Neural progenitor cell (in vitro differentiated cells): Measurements from ENCODE around the gene CLEC2A. TPM values are rescaled to one million over a fixed set of nuclear protein-coding genes. Genes with fewer than 3 reads are reported as not detected.

ENCODE experiments used
- DNase-seq: peaks from one replicate; pipeline ENCODE4 v3.0.0-alpha.2; 2016; ENCODE audit warnings: low spot score
- H2AFZ ChIP-seq: fragments of 200-600 bp; sonication (generic); replicated peaks from 2 replicates; pipeline ENCODE4 v1.6.1; 2016; ENCODE audit warnings: antibody characterized with exemption
- H3F3A ChIP-seq: fragments of 200-600 bp; sonication (generic); 2 replicates; pipeline ENCODE4 v1.6.1; 2016; ENCODE audit warnings: antibody characterized with exemption, low read depth
- H3K27ac ChIP-seq: fragments of 200-600 bp; sonication (generic); 2 replicates; pipeline ENCODE4 v1.5.1; 2016; ENCODE audit warnings: mild to moderate bottlenecking
- H3K27me3 ChIP-seq: fragments of 200-600 bp; sonication (generic); 2 replicates; pipeline ENCODE4 v1.6.1; 2016; ENCODE audit warnings: mild to moderate bottlenecking, moderate library complexity
- H3K36me3 ChIP-seq: fragments of 200-600 bp; sonication (generic); 2 replicates; pipeline ENCODE4 v1.5.1; 2016
- H3K4me1 ChIP-seq: fragments of 200-600 bp; sonication (generic); 2 replicates; pipeline ENCODE4 v1.6.1; 2016; ENCODE audit warnings: mixed run types
- H3K4me2 ChIP-seq: fragments of 200-600 bp; sonication (generic); 2 replicates; pipeline ENCODE4 v1.6.1; 2016
- H3K4me3 ChIP-seq: fragments of 200-600 bp; sonication (generic); 2 replicates; pipeline ENCODE4 v1.5.1; 2016
- H3K79me2 ChIP-seq: fragments of 200-600 bp; sonication (generic); 2 replicates; pipeline ENCODE4 v1.6.1; 2016; ENCODE audit warnings: low read depth
- H3K9ac ChIP-seq: fragments of 200-600 bp; sonication (generic); 2 replicates; pipeline ENCODE4 v1.6.1; 2016
- H3K9me3 ChIP-seq: fragments of 200-600 bp; sonication (generic); 2 replicates; pipeline ENCODE4 v1.5.1; 2016; ENCODE audit warnings: low read depth
- H4K20me1 ChIP-seq: fragments of 200-600 bp; sonication (generic); 2 replicates; pipeline ENCODE4 v1.6.1; 2016; ENCODE audit warnings: low read depth
- H3K27ac Mint-ChIP-seq: 3 replicates; pipeline ENCODE4 v1.8.0; 2021; ENCODE audit warnings: mixed read lengths
- H3K27me3 Mint-ChIP-seq: 2 replicates; pipeline ENCODE4 v1.8.0; 2022; ENCODE audit warnings: low read depth, mild to moderate bottlenecking, inconsistent platforms, moderate library complexity, mixed read lengths; ENCODE audit not compliant: insufficient read depth
- H3K36me3 Mint-ChIP-seq: 3 replicates; pipeline ENCODE4 v1.8.0; 2021; ENCODE audit warnings: mixed read lengths
- H3K4me1 Mint-ChIP-seq: 3 replicates; pipeline ENCODE4 v1.8.0; 2021; ENCODE audit warnings: mixed read lengths
- H3K4me3 Mint-ChIP-seq: 3 replicates; pipeline ENCODE4 v1.8.0; 2021; ENCODE audit warnings: mild to moderate bottlenecking, moderate library complexity, mixed read lengths
- H3K9me3 Mint-ChIP-seq: 3 replicates; pipeline ENCODE4 v1.8.0; 2020; ENCODE audit warnings: mixed read lengths
- CTCF ChIP-seq: fragments of 200-600 bp; sonication (generic); IDR thresholded peaks from 2 replicates; pipeline ENCODE4 v1.5.1; 2017; ENCODE audit warnings: antibody characterized with exemption, mild to moderate bottlenecking
- EZH2 ChIP-seq: fragments of 200-600 bp; sonication (generic); IDR thresholded peaks from 2 replicates; pipeline ENCODE4 v1.6.1; 2017; ENCODE audit warnings: antibody characterized with exemption, mild to moderate bottlenecking, moderate library complexity
- EZH2phosphoT487 ChIP-seq: fragments of 200-600 bp; sonication (generic); IDR thresholded peaks from 2 replicates; pipeline ENCODE4 v1.6.1; 2017; ENCODE audit warnings: antibody characterized with exemption
- total RNA-seq: library from RNA; depleted of rRNA; stranded (reverse); fragments of >200 nt; gene quantifications from 2 replicates; pipeline ENCODE4 v1.2.3, GENCODE V29; 2015; ENCODE audit warnings: low replicate concordance

Gene CLEC2A
- total RNA-seq, 1 donor from 2014 or later: not detected

GRCh38 chr12:9895215-9895971 lies 36.8 kb downstream of the CLEC2A start:
- no peaks in the 10 kb centered on the region for H3K36me3 Mint-ChIP-seq
- H3K27me3 ChIP-seq: no peaks in the 10 kb centered on the region
- no peak overlapping the region for H3K4me3 ChIP-seq
- no peaks in the 10 kb centered on the region for H3K4me1 Mint-ChIP-seq
- TF ChIP-seq EZH2 (no peak), EZH2phosphoT487 (no peak), CTCF (no peak)
- H3K4me1 ChIP-seq: peaks cover 22% of the 10 kb centered on the region
- H3K27me3 Mint-ChIP-seq: peaks cover 2% of the 10 kb centered on the region
- H3K27ac Mint-ChIP-seq: no peak overlapping the region
- no peak overlapping the region for H3K4me2 ChIP-seq
- no peaks in the 10 kb centered on the region for H3K9me3 Mint-ChIP-seq
- no peak overlapping the region for H3K4me3 Mint-ChIP-seq
- H2AFZ ChIP-seq: no peak overlapping the region
- peaks cover 16% of the 10 kb centered on the region for H3K79me2 ChIP-seq
- no peaks in the 10 kb centered on the region for H3K9me3 ChIP-seq
- DNase-seq: no peak
- no peak overlapping the region for H3K9ac ChIP-seq
- peaks cover 34% of the 10 kb centered on the region for H4K20me1 ChIP-seq
- H3K36me3 ChIP-seq: peaks cover 4% of the 10 kb centered on the region
- no peak overlapping the region for H3K27ac ChIP-seq
- H3F3A ChIP-seq: peaks cover 18% of the 10 kb centered on the region

- H3K27ac Mint-ChIP-seq: no peak overlapping the region
- Histone ChIP-seq H3K27ac (no peak overlapping the region), H3K9me3 (no peaks in the 10 kb centered on the region), H3K79me2 (no peaks in the 10 kb centered on the region), H4K20me1 (peaks cover 3% of the 10 kb centered on the region), H3K27me3 (no peaks in the 10 kb centered on the region), H3K4me2 (no peak overlapping the region), H3K36me3 (no peaks in the 10 kb centered on the region), H3K4me3 (no peak overlapping the region), H3K9ac (no peak overlapping the region), H3F3A (peaks cover 6% of the 10 kb centered on the region), H2AFZ (no peak overlapping the region), H3K4me1 (no peaks in the 10 kb centered on the region)
- H3K27me3 Mint-ChIP-seq: no peaks in the 10 kb centered on the region
- no peaks in the 10 kb centered on the region for H3K4me1 Mint-ChIP-seq
- H3K4me3 Mint-ChIP-seq: no peak overlapping the region
- TF ChIP-seq EZH2phosphoT487 (no peak), EZH2 (no peak), CTCF (no peak)
- H3K9me3 Mint-ChIP-seq: no peaks in the 10 kb centered on the region
- H3K36me3 Mint-ChIP-seq: no peaks in the 10 kb centered on the region
- DNase-seq: no peak
Measured at GRCh38 chr12:9888665-9889273, 43.4 kb downstream of the CLEC2A start.

- no peaks in the 10 kb centered on the region for H3K36me3 Mint-ChIP-seq
- H3K4me1 Mint-ChIP-seq: no peaks in the 10 kb centered on the region
- no peak for DNase-seq
- Histone ChIP-seq H3K4me3 (no peak overlapping the region), H3K4me1 (no peaks in the 10 kb centered on the region), H3K4me2 (no peak overlapping the region), H3F3A (peaks cover 8% of the 10 kb centered on the region), H3K27ac (no peak overlapping the region), H2AFZ (no peak overlapping the region), H3K79me2 (no peaks in the 10 kb centered on the region), H3K36me3 (no peaks in the 10 kb centered on the region), H3K9me3 (no peaks in the 10 kb centered on the region), H3K9ac (no peak overlapping the region), H4K20me1 (no peaks in the 10 kb centered on the region), H3K27me3 (no peaks in the 10 kb centered on the region)
- TF ChIP-seq EZH2phosphoT487 (no peak), EZH2 (no peak), CTCF (no peak)
- H3K27me3 Mint-ChIP-seq: no peaks in the 10 kb centered on the region
- H3K27ac Mint-ChIP-seq: no peak overlapping the region
- H3K4me3 Mint-ChIP-seq: no peak overlapping the region
- no peaks in the 10 kb centered on the region for H3K9me3 Mint-ChIP-seq
Measured at GRCh38 chr12:9883175-9883574, 49.0 kb downstream of the CLEC2A start.
